NCI-H1092 treated with DMSO at 0.1 percent for 48 hours (cell line): Measurements from ENCODE around the gene ARHGAP15.

Experiments
- DNase-seq: peaks from one replicate; lab custom pipeline; 2025; lab: John Stamatoyannopoulos, UW

ARHGAP15 gene

GRCh38 chr2:143144813-143145455 is 15.7 kb downstream of the ARHGAP15 start:
- no peak for DNase-seq

GRCh38 chr2:143146366-143146765 is 17.1 kb downstream of the ARHGAP15 start:
- no peak for DNase-seq

GRCh38 chr2:143146815-143147530 is 17.8 kb downstream of the ARHGAP15 start:
- DNase-seq = no peak

- DNase-seq = no peak
Observed at GRCh38 chr2:143148011-143148410, 18.8 kb downstream of the ARHGAP15 start.

- no peak for DNase-seq
Observed at GRCh38 chr2:143148757-143149156, 19.5 kb downstream of the ARHGAP15 start.

- no peak for DNase-seq
Observed at GRCh38 chr2:143150287-143150686, 21.1 kb downstream of the ARHGAP15 start.

GRCh38 chr2:143151111-143151752 is 22.0 kb downstream of the ARHGAP15 start:
- no peak for DNase-seq

GRCh38 chr2:143152219-143152618 is 23.0 kb downstream of the ARHGAP15 start:
- no peak for DNase-seq

- DNase-seq = no peak
Observed at GRCh38 chr2:143152637-143153036, 23.4 kb downstream of the ARHGAP15 start.

GRCh38 chr2:143155661-143156060 is 26.4 kb downstream of the ARHGAP15 start:
- no peak for DNase-seq

- no peak for DNase-seq
Observed at GRCh38 chr2:143157001-143157400, 27.8 kb downstream of the ARHGAP15 start.

GRCh38 chr2:143157418-143157817 is 28.2 kb downstream of the ARHGAP15 start:
- no peak for DNase-seq

GRCh38 chr2:143158098-143158497 is 28.9 kb downstream of the ARHGAP15 start:
- no peak for DNase-seq

- no peak for DNase-seq
Observed at GRCh38 chr2:143158551-143159485, 29.6 kb downstream of the ARHGAP15 start.

GRCh38 chr2:143159486-143159840 is 30.2 kb downstream of the ARHGAP15 start:
- DNase-seq = no peak

- DNase-seq = no peak
Observed at GRCh38 chr2:143160732-143161707, 31.8 kb downstream of the ARHGAP15 start.

GRCh38 chr2:143162123-143162837 is 33.1 kb downstream of the ARHGAP15 start:
- peak; percentile 49 for DNase-seq

GRCh38 chr2:143162997-143163396 is 33.8 kb downstream of the ARHGAP15 start:
- DNase-seq = peak; percentile 21

- no peak for DNase-seq
Observed at GRCh38 chr2:143163499-143163898, 34.3 kb downstream of the ARHGAP15 start.

GRCh38 chr2:143165291-143165690 is 36.1 kb downstream of the ARHGAP15 start:
- DNase-seq = no peak
